Activated T-cell treated with anti-CD3 and anti-CD28 coated beads for 4 hours (primary cell): Measurements from ENCODE around the gene SINHCAF.

Source experiments
- DNase-seq: peaks from one replicate; pipeline ENCODE4 v3.0.0-alpha.2; 2020

The SINHCAF gene

DNA sequence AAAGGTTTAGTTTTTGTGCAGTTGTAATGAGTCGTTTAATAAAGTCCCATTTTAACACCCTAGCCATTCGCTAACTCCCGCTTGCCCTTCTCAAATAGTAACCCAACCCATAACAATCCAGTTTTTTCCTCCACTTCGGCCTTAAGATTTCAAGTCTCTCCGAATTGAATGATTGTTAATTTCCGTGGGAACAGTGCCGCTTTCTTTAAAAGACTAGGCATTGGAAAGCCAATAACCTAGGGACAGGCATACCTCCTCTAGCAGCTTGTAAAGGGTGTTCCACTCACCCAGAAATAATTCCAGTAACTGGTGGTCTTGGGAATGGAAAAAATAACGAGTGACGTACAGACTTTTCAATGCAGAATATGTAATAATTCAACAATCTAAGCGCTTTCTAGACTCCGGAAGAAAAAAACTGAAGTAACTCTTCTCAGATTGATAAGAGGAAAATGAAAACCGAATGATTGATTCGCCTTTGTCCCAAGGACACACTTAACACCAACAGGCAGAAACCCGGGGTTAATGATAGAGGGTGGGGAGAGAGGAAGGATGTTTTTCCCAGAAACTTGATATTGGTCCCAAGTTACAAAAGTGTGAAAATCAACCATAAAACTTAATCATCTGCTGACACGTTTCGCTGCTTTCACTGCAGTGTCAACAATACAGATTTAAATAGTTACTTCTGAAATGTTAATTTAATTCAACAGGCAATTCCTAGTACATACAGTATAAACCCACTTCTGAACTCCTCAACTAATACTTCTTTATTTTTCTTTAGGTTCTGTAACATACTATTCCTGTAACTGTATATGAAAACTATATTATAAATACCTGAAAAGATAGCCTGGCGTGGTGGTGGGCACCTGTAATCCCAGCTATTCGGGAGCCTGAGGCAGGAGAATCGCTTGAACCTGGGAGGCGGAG, 1.0 kb upstream of the SINHCAF start:
- no peak for DNase-seq

GRCh38 chr12:31325524-31325875, 450 bp downstream of the SINHCAF start:
- peak; percentile 26 for DNase-seq

DNA sequence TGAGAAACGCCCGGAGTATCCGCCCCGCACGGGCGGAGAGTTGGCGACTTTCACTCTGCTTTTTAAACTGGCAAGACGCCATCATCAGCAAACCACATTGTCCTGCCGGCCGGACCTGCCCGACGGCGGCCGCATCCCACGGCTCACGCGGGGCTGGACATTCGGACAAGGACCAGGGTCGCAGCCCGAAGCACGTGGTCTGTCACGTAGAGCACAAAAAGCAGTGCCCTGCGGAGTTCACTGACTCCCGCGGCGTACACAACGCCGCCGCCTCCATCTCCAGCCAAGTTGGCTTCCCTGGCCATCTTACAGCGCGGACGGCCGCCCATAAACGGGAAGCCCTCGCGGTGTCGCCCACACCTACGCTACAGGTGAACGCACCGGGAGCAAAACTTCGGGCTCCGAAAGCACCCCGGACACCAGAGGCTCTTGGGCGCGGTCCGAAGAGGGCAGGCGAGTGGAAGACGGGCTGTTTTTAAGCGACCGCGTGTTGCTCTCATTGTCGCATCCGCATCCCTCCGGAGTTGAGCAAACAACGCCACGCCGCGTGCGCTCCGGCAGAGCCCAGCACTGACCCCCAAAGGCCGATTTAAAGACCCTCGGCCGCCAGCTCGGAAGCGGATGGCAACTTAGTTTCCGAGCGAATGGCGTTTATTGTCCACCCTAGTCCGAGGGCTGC, 966 bp downstream of the SINHCAF start:
- peak; percentile 36 for DNase-seq

GRCh38 chr12:31324116-31324844, 1.7 kb downstream of the SINHCAF start:
- peak; percentile 56 for DNase-seq

- DNase-seq: peak; percentile 30
Observed at GRCh38 chr12:31323391-31324115, 2.4 kb downstream of the SINHCAF start.

GRCh38 chr12:31322801-31323207, 3.1 kb downstream of the SINHCAF start:
- DNase-seq: no peak

DNA sequence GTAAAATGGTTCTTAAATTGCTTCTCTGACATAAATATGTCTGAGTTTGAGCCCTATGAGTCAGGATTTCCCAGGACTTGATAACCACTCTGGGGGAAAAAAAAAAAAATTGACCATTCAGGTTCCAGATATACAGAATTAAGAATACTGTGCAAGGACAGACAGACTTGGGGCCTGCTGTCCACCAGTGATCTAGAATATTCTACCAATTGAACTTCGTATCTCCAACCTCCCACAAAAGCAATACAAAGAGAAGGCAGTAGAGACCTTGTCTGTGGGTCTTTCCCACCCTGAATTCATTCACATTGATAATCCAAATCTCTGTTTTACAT, 4.1 kb downstream of the SINHCAF start:
- DNase-seq: no peak

DNA sequence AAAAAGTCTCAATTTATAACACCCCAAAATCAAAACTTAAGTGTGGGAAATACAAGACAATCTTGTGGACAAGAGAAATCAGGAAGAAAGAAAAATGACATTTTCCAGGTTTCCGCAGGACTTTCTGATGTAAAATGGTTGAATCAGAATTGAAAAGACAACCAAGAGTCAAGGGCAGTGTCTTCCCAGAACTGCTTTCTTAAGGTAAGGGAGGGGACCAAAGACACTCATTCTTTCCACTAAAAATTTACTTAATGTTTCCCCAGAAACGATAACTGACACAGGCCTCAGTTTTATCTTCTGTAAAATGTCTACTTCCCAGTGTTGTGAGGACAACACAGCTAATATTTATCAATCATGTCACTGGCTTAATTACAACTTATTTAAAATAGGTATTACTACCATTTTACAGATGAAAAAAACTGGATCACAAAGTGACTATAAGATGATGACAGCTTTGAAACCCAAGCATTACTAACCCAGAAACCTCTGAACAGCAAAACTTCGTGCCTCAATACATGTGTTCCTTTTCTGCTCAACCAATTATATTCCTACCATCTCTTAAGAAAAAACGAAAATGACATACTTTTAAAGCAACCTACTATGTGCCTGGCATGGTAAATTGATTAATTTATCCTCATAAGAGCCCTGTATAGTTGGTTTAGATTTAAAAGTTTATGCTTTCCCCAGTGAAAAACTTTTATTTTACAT, 4.6 kb downstream of the SINHCAF start:
- no peak for DNase-seq

DNA sequence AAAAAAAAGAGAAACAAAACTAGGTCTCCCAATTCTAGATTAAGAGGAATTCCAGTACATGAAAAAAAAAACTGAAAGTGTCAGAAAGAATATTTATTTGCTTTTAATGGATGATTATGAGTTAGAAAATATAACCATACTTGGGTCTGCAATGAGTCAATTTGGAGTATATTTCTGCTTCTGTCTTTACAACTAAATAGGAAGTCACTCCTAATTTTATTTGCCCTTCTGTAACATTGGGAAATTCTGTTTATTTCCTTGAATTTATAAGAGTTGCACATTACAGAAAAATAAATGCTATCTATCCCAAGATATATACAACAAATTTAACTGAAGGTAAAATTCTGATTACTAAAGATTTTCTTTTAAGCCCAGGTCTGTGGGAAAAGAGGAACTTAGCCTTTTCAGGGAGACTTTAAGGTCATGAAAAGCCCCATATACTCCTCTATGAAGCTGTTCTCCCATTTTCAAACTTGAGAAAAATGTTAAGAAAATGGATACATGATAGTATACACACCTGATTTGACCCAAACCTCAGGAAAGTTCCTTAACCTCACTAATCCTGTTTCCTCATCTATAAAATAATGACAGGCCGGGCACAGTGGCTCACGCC, 7.2 kb downstream of the SINHCAF start:
- DNase-seq: no peak

DNA sequence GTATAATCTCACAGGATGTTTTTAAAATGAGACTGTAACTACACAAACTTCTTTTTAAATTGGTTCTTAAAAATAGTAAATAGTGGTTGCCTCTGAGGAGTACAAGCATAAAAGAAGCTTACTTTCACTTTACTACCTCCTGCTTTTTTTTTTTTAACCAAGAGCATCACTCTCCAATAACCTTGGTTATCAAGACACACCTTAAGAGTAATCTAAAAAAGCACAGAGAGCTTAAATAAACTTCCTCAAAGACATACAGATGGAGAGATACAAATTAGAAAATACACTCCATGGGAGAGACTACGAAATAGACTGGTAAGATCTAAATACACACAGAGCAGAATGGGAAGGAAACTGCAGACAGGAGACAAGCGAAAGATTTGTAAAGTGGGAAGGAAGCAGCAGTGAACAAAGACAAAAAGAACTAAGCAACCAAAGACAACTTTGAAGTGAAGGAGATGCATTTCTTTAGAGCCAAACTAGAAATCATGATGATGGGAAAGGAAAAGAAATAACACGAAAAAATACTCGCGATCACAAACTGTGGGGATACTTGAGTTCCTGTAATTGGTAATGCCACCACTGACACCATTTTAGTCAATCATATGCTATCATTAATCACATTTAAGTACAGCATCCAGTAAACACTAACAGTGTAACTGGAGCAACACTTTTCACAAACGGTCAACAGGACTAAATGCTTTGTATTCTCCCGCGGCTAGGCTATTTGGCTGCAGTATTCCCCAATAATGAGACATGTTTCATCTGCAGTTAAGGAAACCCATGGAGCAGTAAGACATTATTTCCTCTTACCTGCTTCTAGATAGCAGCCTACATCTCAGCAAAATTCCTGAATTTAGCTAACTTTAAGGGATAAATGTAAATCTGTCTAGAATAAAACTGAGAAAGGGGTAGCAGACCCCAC, 8.2 kb downstream of the SINHCAF start:
- no peak for DNase-seq

- DNase-seq: no peak
Observed at GRCh38 chr12:31316891-31317290, 9.1 kb downstream of the SINHCAF start.

DNA sequence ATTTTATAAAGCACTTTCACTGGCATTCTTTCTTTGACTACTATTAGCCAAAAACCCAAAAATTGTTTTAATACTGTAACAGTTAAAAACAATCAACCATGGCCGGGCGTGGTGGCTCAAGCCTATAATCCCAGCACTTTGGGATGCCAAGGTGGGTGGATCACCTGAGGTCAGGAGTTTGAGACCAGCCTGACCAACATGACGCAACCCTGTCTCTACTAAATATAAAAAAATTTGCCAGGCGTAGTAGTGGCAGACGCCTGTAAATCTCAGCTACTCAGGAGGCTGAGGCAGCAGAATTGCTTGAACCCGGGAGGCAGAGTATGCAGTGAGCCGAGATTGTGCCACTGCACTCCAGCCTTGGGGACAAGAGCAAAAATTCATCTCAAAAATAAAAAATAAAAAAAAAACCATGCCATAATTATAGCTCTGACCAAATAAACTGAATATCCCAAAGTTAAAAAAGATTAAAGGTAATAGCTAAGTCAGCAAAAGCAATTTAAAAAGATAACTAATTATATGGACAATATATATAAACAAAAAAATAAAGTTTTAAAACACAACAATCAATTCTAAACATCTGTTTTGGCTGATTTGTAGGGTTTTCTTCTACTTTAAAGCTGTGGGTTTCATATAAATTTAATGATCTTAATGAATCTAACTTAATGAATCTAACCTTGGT, 10.0 kb downstream of the SINHCAF start:
- no peak for DNase-seq

DNA sequence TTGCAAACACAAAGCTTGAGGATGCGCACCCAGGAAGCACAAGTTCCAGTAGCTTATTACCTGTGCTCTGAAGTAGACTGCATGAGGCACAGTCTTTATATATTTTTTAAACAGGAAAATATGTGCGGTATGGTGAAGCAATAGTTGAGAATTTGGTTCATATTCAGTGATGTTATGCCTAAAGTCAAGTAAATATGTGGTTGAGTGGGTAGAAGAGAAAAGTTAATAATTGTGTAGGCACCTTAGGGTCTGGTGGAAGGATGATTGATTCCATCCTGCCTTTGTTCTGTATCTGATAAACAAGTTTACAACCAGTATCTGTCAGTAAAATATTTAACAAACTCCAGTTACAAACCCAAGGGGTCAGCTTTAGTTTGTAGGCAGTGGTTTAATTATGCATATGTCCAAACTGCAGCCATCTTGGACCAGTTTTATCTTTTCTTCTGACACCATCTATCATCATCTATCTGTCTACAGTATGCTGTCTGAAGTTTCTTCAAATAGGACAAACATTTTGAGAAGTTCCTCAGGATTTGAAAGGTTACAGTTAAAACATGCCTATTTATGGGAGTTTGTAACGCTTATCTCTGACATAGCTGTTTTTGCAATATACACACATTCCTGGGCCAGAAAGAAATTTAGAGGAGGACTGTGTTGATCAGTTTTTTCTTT, 10.8 kb downstream of the SINHCAF start:
- no peak for DNase-seq

- no peak for DNase-seq
Observed at GRCh38 chr12:31312431-31312830, 13.5 kb downstream of the SINHCAF start.

DNA sequence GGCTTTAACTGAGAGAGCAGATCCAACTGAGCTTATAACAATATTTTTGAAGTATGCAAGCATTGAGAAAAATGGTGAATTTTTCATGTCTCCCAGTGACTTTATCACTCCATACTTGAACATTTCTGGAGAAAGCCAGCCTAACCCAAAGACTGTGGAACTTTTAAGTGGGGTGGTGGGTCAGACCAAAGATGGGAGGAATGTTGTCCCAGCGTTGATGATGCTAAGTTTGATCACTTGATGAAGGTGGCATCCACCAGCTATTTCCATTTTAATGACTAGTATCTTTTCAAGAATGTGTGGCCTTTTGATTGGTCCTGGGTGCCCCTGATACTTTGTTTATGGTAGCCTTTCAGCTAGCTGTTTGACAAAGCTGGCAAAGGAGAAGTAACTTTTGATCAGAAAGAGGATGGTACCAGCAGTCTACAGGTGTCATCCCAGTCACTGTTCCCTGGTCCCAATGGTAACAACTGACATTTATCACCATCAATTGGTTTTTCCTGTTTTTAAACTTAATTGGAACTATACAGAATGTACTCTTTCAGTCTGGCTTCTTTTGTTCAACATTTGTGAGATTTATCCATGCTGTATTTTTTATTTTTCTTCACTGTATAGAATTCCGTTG, 14.2 kb downstream of the SINHCAF start:
- no peak for DNase-seq

- DNase-seq: no peak
Observed at GRCh38 chr12:31310488-31310887, 15.5 kb downstream of the SINHCAF start.

DNA sequence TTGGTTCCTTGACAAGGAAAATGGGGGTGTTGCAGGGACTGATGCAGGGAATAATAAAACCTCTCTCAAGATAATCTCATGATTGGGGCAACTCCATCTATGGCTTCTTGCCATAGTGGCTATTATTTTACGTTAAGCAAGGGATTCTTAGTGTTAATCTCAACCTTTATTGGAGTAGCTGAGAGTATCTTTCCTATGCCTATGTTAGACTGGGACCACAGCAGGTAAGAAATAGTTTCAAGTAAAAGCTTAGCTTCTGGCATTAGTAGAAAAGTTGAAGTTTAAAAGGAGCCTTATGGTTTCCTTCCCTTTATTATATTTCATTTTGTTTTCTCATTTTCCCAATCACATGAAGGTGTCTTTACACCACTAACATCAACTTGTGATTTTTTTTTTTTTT, 16.7 kb downstream of the SINHCAF start:
- no peak for DNase-seq

DNA sequence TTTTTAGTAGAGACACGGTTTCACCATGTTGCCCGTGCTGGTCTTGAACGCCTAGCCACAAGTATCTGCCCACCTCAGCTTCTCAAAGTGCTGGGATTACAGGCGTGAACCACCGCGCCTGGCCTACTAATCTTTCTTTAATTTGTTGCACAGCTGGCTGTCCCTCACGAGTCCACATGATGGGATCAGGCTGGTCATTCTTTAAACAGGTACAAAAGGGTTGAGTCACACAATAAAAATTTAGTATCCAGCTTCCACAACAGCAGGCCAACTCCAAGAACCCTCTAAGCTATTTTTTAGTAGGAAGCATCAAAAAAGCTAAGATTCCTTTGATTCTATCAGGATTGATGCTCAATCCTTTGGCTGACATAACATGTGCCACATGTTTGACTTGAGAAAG, 17.8 kb downstream of the SINHCAF start:
- DNase-seq: no peak

GRCh38 chr12:31306866-31307265, 19.1 kb downstream of the SINHCAF start:
- no peak for DNase-seq
